Measurements from ENCODE around the gene SLC43A1. TPM values are rescaled to one million over a fixed set of nuclear protein-coding genes. Genes with fewer than 3 reads are reported as not detected.

SLC43A1 gene
- 0.29 and 0.37 TPM in 2 replicates for polyA plus RNA-seq (2013)

DNA sequence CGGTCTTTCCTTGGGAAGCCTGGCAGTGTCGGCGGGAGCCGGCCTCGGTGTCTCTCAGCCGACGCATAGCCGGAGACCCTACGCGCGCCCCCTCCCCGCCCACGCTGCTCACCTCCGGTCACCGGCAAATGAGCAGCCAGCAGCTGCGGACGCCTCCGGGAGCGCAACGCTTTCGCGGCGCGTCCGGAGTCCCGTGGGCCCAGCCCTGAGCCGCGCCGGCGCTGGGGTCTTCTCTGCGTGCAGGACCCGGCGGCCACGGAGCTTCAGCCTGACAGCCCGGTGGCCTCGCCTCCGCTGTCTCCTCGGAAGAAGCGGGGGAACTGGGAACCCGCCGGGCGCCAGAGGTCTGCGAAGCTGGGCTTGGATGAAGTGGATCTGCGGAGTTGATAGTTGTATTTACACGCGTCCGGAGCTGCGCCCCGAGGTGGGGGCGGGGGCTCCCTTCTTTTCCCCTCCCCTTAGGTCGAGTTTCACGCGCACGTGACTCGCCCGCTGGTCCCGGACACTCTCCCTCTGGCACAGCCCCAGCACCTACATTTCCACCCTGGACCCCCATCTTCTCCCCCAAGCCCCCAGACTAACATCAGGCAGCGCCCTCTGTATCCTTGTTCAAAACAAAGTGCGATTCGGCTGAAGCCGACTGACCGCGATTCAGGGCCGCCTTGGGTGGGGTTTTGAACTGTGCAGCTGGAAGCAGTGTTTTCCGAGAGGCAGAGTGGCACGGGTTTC is at the start of gene SLC43A1:
SLC43A1 (minus strand) TSS at position 371 of the 729 bp plus-strand sequence. CDS start 1,591 bp downstream, outside the sequence.
- Histone ChIP-seq H3K4me3 (ENCODE audit: low read depth, low read length) (peak within 1 kb of the TSS; percentile 63), H3K27me3 (ENCODE audit: insufficient read depth, low read length) (peaks cover 38% of the 10 kb centered on the region), H3K4me2 (ENCODE audit: low read length) (peak within 1 kb of the TSS; percentile 98), H3K9ac (ENCODE audit: low read length) (no peak within 1 kb of the TSS), H4K8ac (ENCODE audit: low read depth, low read length) (no peak within 1 kb of the TSS), H3K36me3 (ENCODE audit: control insufficient read depth in 1 of 2, insufficient read depth in 2 of 2, low read length in 2 of 2) (no peaks in the 10 kb centered on the region), H3K9me3 (ENCODE audit: insufficient read depth, low read depth, low read length) (no peaks in the 10 kb centered on the region), H3K4me1 (ENCODE audit: control insufficient read depth in 1 of 2, insufficient read depth in 2 of 2, low read length in 2 of 2) (peaks cover 8% of the 10 kb centered on the region in 2 experiments), H3K79me2 (ENCODE audit: control insufficient read depth, insufficient read depth, low read length, poor library complexity) (no peaks in the 10 kb centered on the region), H3K14ac (ENCODE audit: low read length) (no peak within 1 kb of the TSS), H3K79me1 (ENCODE audit: low read length) (no peaks in the 10 kb centered on the region), H3K27ac (ENCODE audit: low read depth, low read length) (no peak within 1 kb of the TSS), H4K12ac (ENCODE audit: low read depth, low read length) (no peak within 1 kb of the TSS), H3K4ac (ENCODE audit: low read depth, low read length) (no peak within 1 kb of the TSS), H2BK120ac (ENCODE audit: insufficient read depth, low read length, poor library complexity) (peak within 1 kb of the TSS; percentile 1), H4K91ac (ENCODE audit: low read depth, low read length) (no peak within 1 kb of the TSS), H3K23ac (ENCODE audit: low read length) (no peak within 1 kb of the TSS), H2BK12ac (ENCODE audit: low read length) (no peak within 1 kb of the TSS), H2AFZ (ENCODE audit: insufficient read depth, low read length, poor library complexity) (peak within 1 kb of the TSS; percentile 83), H2BK5ac (ENCODE audit: low read depth, low read length, poor library complexity) (no peak within 1 kb of the TSS), H2AK5ac (ENCODE audit: low read length) (no peak within 1 kb of the TSS), H3K18ac (ENCODE audit: low read length) (peak within 1 kb of the TSS; percentile 56)
- no CpG with 5 or more reads among the region's 66 CpGs for WGBS (ENCODE audit: extremely low coverage, insufficient coverage, insufficient read length)
- DNase-seq = peak in 1 of 2 donors; percentile 18

DNA sequence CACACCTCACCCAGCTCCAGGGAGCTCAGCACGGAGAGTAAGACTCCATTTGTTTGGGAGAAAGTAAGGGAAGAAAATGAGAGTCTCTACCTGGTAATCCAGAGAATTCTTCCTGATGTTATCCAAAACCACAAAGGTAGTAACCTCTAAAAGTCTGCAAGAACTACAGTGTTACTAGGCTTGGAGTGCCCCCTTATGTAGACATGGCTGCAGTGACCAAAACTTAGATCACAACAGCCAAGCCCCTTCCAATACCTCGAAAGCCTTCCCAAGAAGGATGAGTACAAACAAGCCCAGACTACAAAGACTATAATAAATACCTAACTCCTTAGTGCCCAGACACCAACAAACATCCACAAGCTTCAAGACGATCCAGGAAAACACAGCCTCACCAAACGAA is 47.1 kb upstream of the SLC43A1 start:
- Histone ChIP-seq H3K23ac (ENCODE audit: low read length) (no peak overlapping the region), H2AFZ (ENCODE audit: insufficient read depth, low read length, poor library complexity) (no peak overlapping the region), H3K79me2 (ENCODE audit: control insufficient read depth, insufficient read depth, low read length, poor library complexity) (no peaks in the 10 kb centered on the region), H3K4ac (ENCODE audit: low read depth, low read length) (no peak overlapping the region), H2BK12ac (ENCODE audit: low read length) (no peak overlapping the region), H4K91ac (ENCODE audit: low read depth, low read length) (no peak overlapping the region), H3K14ac (ENCODE audit: low read length) (no peak overlapping the region), H3K18ac (ENCODE audit: low read length) (no peak overlapping the region), H3K4me3 (ENCODE audit: low read depth, low read length) (no peak overlapping the region), H3K9me3 (ENCODE audit: insufficient read depth, low read depth, low read length) (no peaks in the 10 kb centered on the region), H3K4me1 (ENCODE audit: control insufficient read depth in 1 of 2, insufficient read depth in 2 of 2, low read length in 2 of 2) (peaks cover 0 to 3% of the 10 kb centered on the region in 2 experiments), H2BK120ac (ENCODE audit: insufficient read depth, low read length, poor library complexity) (no peak overlapping the region), H3K9ac (ENCODE audit: low read length) (no peak overlapping the region), H2BK5ac (ENCODE audit: low read depth, low read length, poor library complexity) (no peak overlapping the region), H3K4me2 (ENCODE audit: low read length) (no peak overlapping the region), H3K36me3 (ENCODE audit: control insufficient read depth in 1 of 2, insufficient read depth in 2 of 2, low read length in 2 of 2) (no peaks in the 10 kb centered on the region), H3K79me1 (ENCODE audit: low read length) (no peaks in the 10 kb centered on the region), H3K27ac (ENCODE audit: low read depth, low read length) (no peak overlapping the region), H3K27me3 (ENCODE audit: insufficient read depth, low read length) (peaks cover 4% of the 10 kb centered on the region), H4K12ac (ENCODE audit: low read depth, low read length) (no peak overlapping the region), H4K8ac (ENCODE audit: low read depth, low read length) (no peak overlapping the region), H2AK5ac (ENCODE audit: low read length) (no peak overlapping the region)
- no peak for DNase-seq
- no CpG with 5 or more reads among the region's 4 CpGs for WGBS (ENCODE audit: extremely low coverage, insufficient coverage, insufficient read length)

DNA sequence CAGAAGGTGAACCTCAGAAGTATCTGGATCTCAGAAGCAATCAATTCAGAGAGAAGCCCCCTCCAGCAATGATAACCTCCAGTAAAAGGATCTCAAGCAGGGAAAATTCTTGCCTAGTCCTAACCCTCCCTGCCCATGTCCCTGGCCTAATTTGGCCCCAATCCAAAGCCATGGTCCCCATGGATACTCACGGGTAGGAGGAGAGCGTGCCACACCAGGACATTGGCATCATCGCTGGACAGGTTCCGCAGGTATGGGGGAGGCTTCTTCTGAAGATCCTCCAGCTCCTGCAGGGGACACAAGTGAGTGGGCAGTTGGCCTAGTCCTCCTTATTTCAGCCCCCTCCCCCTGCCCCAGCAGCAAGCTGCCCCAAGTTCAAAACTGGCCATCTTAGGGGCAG is 44.6 kb upstream of the SLC43A1 start:
- no peaks in the 10 kb centered on the region for H3K27me3 ChIP-seq (ENCODE audit: insufficient read depth, low read length)
- no peak overlapping the region for H3K4me3 ChIP-seq (ENCODE audit: low read depth, low read length)
- no peaks in the 10 kb centered on the region for H3K36me3 ChIP-seq (ENCODE audit: control insufficient read depth in 1 of 2, insufficient read depth in 2 of 2, low read length in 2 of 2)
- no peaks in the 10 kb centered on the region for H3K79me1 ChIP-seq (ENCODE audit: low read length)
- peaks cover 4% of the 10 kb centered on the region for H3K9me3 ChIP-seq (ENCODE audit: insufficient read depth, low read depth, low read length)
- no CpG with 5 or more reads among the region's 4 CpGs for WGBS (ENCODE audit: extremely low coverage, insufficient coverage, insufficient read length)
- no peak overlapping the region for H3K27ac ChIP-seq (ENCODE audit: low read depth, low read length)
- H4K12ac ChIP-seq (ENCODE audit: low read depth, low read length) = no peak overlapping the region
- H2AK5ac ChIP-seq (ENCODE audit: low read length) = no peak overlapping the region
- H2BK12ac ChIP-seq (ENCODE audit: low read length) = no peak overlapping the region
- no peak overlapping the region for H3K23ac ChIP-seq (ENCODE audit: low read length)
- no peak overlapping the region for H3K4ac ChIP-seq (ENCODE audit: low read depth, low read length)
- no peak overlapping the region for H3K4me2 ChIP-seq (ENCODE audit: low read length)
- no peak overlapping the region for H4K8ac ChIP-seq (ENCODE audit: low read depth, low read length)
- no peak overlapping the region for H2BK120ac ChIP-seq (ENCODE audit: insufficient read depth, low read length, poor library complexity)
- no peaks in the 10 kb centered on the region for H3K79me2 ChIP-seq (ENCODE audit: control insufficient read depth, insufficient read depth, low read length, poor library complexity)
- H3K18ac ChIP-seq (ENCODE audit: low read length) = no peak overlapping the region
- no peak overlapping the region for H4K91ac ChIP-seq (ENCODE audit: low read depth, low read length)
- no peak overlapping the region for H3K9ac ChIP-seq (ENCODE audit: low read length)
- no peak overlapping the region for H2BK5ac ChIP-seq (ENCODE audit: low read depth, low read length, poor library complexity)
- no peak overlapping the region for H2AFZ ChIP-seq (ENCODE audit: insufficient read depth, low read length, poor library complexity)
- DNase-seq = peak in 1 of 2 donors; percentile 37
- H3K14ac ChIP-seq (ENCODE audit: low read length) = no peak overlapping the region
- H3K4me1 ChIP-seq (ENCODE audit: control insufficient read depth in 1 of 2, insufficient read depth in 2 of 2, low read length in 2 of 2) = no peaks in the 10 kb centered on the region

GRCh38 chr11:57556041-57556440 is 40.5 kb upstream of the SLC43A1 start:
- H2AK5ac ChIP-seq (ENCODE audit: low read length) = no peak overlapping the region
- no peak overlapping the region for H3K4me2 ChIP-seq (ENCODE audit: low read length)
- no peak overlapping the region for H3K4ac ChIP-seq (ENCODE audit: low read depth, low read length)
- no peak overlapping the region for H2AFZ ChIP-seq (ENCODE audit: insufficient read depth, low read length, poor library complexity)
- no peaks in the 10 kb centered on the region for H3K79me1 ChIP-seq (ENCODE audit: low read length)
- H4K12ac ChIP-seq (ENCODE audit: low read depth, low read length) = no peak overlapping the region
- H4K91ac ChIP-seq (ENCODE audit: low read depth, low read length) = no peak overlapping the region
- no peak for DNase-seq
- no peak overlapping the region for H3K4me3 ChIP-seq (ENCODE audit: low read depth, low read length)
- no peak overlapping the region for H2BK12ac ChIP-seq (ENCODE audit: low read length)
- no peak overlapping the region for H3K27ac ChIP-seq (ENCODE audit: low read depth, low read length)
- no peak overlapping the region for H2BK120ac ChIP-seq (ENCODE audit: insufficient read depth, low read length, poor library complexity)
- no peak overlapping the region for H2BK5ac ChIP-seq (ENCODE audit: low read depth, low read length, poor library complexity)
- H3K27me3 ChIP-seq (ENCODE audit: insufficient read depth, low read length) = no peaks in the 10 kb centered on the region
- no peak overlapping the region for H3K14ac ChIP-seq (ENCODE audit: low read length)
- peaks cover 4 to 13% of the 10 kb centered on the region in 2 experiments for H3K4me1 ChIP-seq (ENCODE audit: control insufficient read depth in 1 of 2, insufficient read depth in 2 of 2, low read length in 2 of 2)
- no peak overlapping the region for H3K23ac ChIP-seq (ENCODE audit: low read length)
- H3K18ac ChIP-seq (ENCODE audit: low read length) = no peak overlapping the region
- H3K9ac ChIP-seq (ENCODE audit: low read length) = no peak overlapping the region
- H3K36me3 ChIP-seq (ENCODE audit: control insufficient read depth in 1 of 2, insufficient read depth in 2 of 2, low read length in 2 of 2) = no peaks in the 10 kb centered on the region
- H3K9me3 ChIP-seq (ENCODE audit: insufficient read depth, low read depth, low read length) = peaks cover 4% of the 10 kb centered on the region
- no peaks in the 10 kb centered on the region for H3K79me2 ChIP-seq (ENCODE audit: control insufficient read depth, insufficient read depth, low read length, poor library complexity)
- WGBS (ENCODE audit: extremely low coverage, insufficient coverage, insufficient read length) = no CpG with 5 or more reads among the region's 8 CpGs
- no peak overlapping the region for H4K8ac ChIP-seq (ENCODE audit: low read depth, low read length)
